ENCODE results near the gene CLEC4E.

The CLEC4E gene

GRCh38 chr12:8559676-8560075, 19.0 kb upstream of the CLEC4E start:
- H3K27me3 ChIP-seq: no peaks in the 10 kb centered on the region; the same call in 1 of the 2 replicates
- no peak for TF ChIP-seq CTCF (IDR thresholded peaks at IDR 0.05; ENCODE audit: low read depth, low read length)
- no peak for DNase-seq

GRCh38 chr12:8556531-8557097, 15.9 kb upstream of the CLEC4E start:
- Histone ChIP-seq H3K36me3 (no peaks in the 10 kb centered on the region), H3K27me3 (no peaks in the 10 kb centered on the region; the same call in 1 of the 2 replicates), H3K4me3 (ENCODE audit: low read depth, low read length) (no peak overlapping the region), H3K4me1 (no peaks in the 10 kb centered on the region), H3K9me3 (no peaks in the 10 kb centered on the region)
- TF ChIP-seq CTCF (IDR thresholded peaks at IDR 0.05; ENCODE audit: low read depth, low read length): no peak
- no peak for DNase-seq

More at GRCh38 chr12:8559676-8560075, 19.0 kb upstream of the CLEC4E start:
- H3K36me3 ChIP-seq: no peaks in the 10 kb centered on the region
- no peaks in the 10 kb centered on the region for H3K4me1 ChIP-seq
- no peaks in the 10 kb centered on the region for H3K9me3 ChIP-seq
- no peak overlapping the region for H3K4me3 ChIP-seq (ENCODE audit: low read depth, low read length)

GRCh38 chr12:8554451-8555195, 13.9 kb upstream of the CLEC4E start:
- Histone ChIP-seq H3K4me3 (ENCODE audit: low read depth, low read length) (no peak overlapping the region), H3K9me3 (no peaks in the 10 kb centered on the region), H3K36me3 (no peaks in the 10 kb centered on the region), H3K4me1 (no peaks in the 10 kb centered on the region), H3K27me3 (no peaks in the 10 kb centered on the region; the same call in 1 of the 2 replicates)
- TF ChIP-seq CTCF (IDR thresholded peaks at IDR 0.05; ENCODE audit: low read depth, low read length): no peak
- no peak for DNase-seq

- H3K36me3 ChIP-seq: no peaks in the 10 kb centered on the region
- H3K4me1 ChIP-seq: no peaks in the 10 kb centered on the region
- H3K9me3 ChIP-seq: no peaks in the 10 kb centered on the region
- no peaks in the 10 kb centered on the region; the same call in 1 of the 2 replicates for H3K27me3 ChIP-seq
- no peak for DNase-seq
- no peak for TF ChIP-seq CTCF (IDR thresholded peaks at IDR 0.05; ENCODE audit: low read depth, low read length)
- no peak overlapping the region for H3K4me3 ChIP-seq (ENCODE audit: low read depth, low read length)
Measured at GRCh38 chr12:8553088-8553627, 12.5 kb upstream of the CLEC4E start.

GRCh38 chr12:8549381-8549780, 8.7 kb upstream of the CLEC4E start:
- H3K4me1 ChIP-seq: no peaks in the 10 kb centered on the region
- no peak for DNase-seq
- no peak overlapping the region for H3K4me3 ChIP-seq (ENCODE audit: low read depth, low read length)
- no peaks in the 10 kb centered on the region for H3K9me3 ChIP-seq
- TF ChIP-seq CTCF (IDR thresholded peaks at IDR 0.05; ENCODE audit: low read depth, low read length): no peak
- no peaks in the 10 kb centered on the region for H3K36me3 ChIP-seq
- peaks cover 5% of the 10 kb centered on the region; the same call in 1 of the 2 replicates for H3K27me3 ChIP-seq

- no peak for DNase-seq
- TF ChIP-seq CTCF (IDR thresholded peaks at IDR 0.05; ENCODE audit: low read depth, low read length): no peak
Measured at GRCh38 chr12:8548192-8548591, 7.5 kb upstream of the CLEC4E start.

More at GRCh38 chr12:8548192-8548591, 7.5 kb upstream of the CLEC4E start:
- H3K4me3 ChIP-seq (ENCODE audit: low read depth, low read length): no peak overlapping the region
- peaks cover 5% of the 10 kb centered on the region; the same call in 1 of the 2 replicates for H3K27me3 ChIP-seq
- H3K36me3 ChIP-seq: no peaks in the 10 kb centered on the region
- no peaks in the 10 kb centered on the region for H3K4me1 ChIP-seq
- no peaks in the 10 kb centered on the region for H3K9me3 ChIP-seq
